Fibroblast of villous mesenchyme (primary cell): ENCODE data around the gene CXCR2. TPM values are rescaled to one million over a fixed set of nuclear protein-coding genes. Genes with fewer than 3 reads are reported as not detected.
"Not testable (repeated sequence)": the region's sequence is repeated elsewhere in the genome, so short reads cannot be mapped to it uniquely, and the experiment has no call there.

Source experiments
- DNase-seq: peaks from one replicate; pipeline ENCODE4 v3.0.0-alpha.2; 2010; ENCODE audit warnings: low read depth
- H3K4me3 ChIP-seq: 2 replicates; pipeline ENCODE4 v1.5.1; 2011; ENCODE audit warnings: low read depth, mild to moderate bottlenecking, low read length
- total RNA-seq: library from RNA; depleted of rRNA; stranded (reverse); fragments of >200 nt; gene quantifications from 2 replicates; pipeline ENCODE4 v1.2.3, GENCODE V29; 2012
- TF ChIP-seq, protein P1 (sequence below): IDR thresholded peaks from 2 replicates; pipeline ENCODE4 v1.5.1; 2012; ENCODE audit warnings: low read depth, mild to moderate bottlenecking, low read length; ENCODE audit not compliant: insufficient read depth

The CXCR2 gene
- total RNA-seq, 1 donor, result not detected

DNA sequence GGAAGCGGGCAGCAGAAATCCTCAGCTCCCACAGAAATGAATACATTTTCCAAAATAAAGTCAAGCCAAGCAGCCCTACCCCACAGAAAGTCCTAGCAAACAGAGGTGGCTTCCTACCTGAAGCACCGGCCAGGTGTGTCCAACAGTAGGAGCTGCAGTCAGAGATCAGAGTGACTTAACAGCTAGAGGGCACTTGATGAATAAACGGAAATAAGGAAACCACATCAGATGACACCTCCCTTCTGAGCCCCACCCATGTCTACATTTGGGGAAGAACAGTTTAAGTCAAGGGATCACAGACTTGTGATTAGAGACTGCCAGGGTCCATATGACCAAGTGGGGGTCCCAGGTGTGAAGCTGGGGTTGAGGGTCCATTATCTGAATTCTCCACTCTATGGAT is 41.0 kb downstream of the CXCR2 start, which contains the start of gene CXCR1:
Gene CXCR1 (minus strand): TSS at position 172 of the 400 bp plus-strand sequence. CDS start 1,751 bp downstream, outside the sequence.
- DNase-seq, result no peak
- no peak within 1 kb of the TSS for H3K4me3 ChIP-seq
- TF ChIP-seq, protein P1, sequence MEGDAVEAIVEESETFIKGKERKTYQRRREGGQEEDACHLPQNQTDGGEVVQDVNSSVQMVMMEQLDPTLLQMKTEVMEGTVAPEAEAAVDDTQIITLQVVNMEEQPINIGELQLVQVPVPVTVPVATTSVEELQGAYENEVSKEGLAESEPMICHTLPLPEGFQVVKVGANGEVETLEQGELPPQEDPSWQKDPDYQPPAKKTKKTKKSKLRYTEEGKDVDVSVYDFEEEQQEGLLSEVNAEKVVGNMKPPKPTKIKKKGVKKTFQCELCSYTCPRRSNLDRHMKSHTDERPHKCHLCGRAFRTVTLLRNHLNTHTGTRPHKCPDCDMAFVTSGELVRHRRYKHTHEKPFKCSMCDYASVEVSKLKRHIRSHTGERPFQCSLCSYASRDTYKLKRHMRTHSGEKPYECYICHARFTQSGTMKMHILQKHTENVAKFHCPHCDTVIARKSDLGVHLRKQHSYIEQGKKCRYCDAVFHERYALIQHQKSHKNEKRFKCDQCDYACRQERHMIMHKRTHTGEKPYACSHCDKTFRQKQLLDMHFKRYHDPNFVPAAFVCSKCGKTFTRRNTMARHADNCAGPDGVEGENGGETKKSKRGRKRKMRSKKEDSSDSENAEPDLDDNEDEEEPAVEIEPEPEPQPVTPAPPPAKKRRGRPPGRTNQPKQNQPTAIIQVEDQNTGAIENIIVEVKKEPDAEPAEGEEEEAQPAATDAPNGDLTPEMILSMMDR, result no peak

DNA sequence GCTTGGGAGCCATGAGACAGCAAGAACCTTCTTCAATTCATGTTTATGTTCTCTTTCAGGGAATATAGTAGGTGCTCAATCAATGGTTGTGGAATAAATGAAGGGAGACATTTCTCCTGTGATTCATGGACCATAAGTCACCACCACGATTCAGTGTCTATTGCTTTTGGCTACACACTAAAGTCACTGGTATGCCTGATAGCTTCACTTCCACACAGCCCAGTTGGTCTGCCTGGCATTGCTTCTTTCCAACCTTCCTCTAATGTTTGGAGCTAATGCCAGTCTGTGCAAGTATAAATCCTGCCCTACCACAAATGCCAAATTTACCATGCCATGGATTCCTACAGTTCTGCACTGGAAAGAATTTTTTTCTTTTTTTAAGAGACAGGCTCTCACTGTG is 42.2 kb downstream of the CXCR2 start:
- no peak for DNase-seq
- TF ChIP-seq, protein P1, result no peak
- H3K4me3 ChIP-seq, result no peak overlapping the region

DNA sequence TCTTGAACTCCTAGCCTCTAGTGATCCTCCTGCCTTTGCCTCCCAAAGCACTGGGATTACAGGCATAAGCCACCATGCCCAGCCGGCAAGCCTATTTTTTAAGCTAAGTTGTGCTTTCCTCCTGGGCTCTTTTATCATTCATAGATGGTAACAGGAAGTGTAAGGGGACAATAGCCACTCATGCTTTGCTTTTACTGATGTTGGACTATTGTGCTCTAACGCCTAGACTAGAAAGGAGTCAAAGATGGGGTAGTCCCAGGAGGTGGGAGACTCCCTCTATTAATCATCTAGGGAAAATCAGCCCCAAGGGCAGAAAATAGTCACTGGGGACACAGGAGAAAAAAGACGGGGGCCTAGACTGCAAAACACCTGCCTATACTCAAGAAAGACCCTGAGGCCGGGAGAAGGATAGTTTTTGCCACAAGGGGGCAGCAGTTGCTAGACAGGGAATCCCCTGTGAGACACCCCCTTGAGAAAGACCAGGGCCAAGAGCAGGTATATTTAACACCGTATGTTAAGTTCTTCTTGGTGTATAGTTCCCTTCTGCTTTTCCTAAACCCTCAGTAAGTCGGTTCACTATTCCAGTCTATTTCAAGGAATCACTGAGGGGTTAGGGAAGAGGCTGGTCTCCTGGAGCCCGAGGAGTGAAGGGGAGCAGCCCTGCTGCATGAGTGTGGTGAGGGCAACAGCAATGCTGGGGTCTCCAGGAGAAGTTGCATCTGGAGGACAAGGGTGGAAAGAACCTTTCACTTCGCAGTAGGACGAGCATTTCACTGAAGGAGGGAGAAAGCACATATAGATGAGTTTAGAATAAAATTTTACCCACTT is 43.0 kb downstream of the CXCR2 start:
- H3K4me3 ChIP-seq, result no peak overlapping the region
- TF ChIP-seq, protein P1, result peak; percentile 80
- DNase-seq, result peak; percentile 52

DNA sequence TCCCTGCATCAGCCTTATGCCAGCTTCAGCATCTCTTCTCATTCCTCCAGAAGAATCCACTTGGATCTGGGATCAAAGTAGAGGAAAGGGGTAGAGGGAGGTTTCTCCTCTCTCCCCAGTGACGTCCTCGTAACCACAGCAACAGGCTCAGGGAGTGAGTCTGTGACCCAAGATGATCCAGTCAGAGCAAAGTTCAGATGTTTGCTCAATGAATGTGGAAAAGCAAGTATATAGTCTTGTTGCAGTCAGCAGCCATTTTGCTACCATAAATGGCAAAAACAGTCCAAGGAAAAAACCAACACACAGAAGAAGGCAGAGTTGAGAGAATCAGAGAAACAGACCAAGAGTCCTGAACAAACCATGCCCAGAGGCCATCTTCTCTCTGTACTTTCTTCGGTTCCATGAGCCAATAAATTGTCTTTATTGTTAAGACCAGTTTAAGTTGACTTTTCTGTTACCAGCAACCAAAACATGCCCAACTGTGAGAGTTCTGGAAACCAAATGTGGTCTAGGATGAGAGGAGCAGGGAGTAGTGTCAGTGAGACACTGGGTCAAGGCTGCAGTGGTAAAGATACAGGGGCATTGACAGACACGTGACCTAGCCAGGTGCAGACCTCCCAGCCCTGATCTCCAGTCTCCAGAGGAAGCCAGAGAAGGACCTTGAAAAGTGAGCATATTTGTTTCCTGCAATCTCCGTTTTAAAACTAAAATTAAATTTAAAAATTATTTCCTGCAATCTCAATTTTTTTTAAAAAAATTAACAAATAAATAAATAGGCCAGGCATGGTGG is 44.1 kb downstream of the CXCR2 start:
- peak; percentile 44 for DNase-seq
- no peak overlapping the region for H3K4me3 ChIP-seq
- TF ChIP-seq, protein P1, result no peak

DNA sequence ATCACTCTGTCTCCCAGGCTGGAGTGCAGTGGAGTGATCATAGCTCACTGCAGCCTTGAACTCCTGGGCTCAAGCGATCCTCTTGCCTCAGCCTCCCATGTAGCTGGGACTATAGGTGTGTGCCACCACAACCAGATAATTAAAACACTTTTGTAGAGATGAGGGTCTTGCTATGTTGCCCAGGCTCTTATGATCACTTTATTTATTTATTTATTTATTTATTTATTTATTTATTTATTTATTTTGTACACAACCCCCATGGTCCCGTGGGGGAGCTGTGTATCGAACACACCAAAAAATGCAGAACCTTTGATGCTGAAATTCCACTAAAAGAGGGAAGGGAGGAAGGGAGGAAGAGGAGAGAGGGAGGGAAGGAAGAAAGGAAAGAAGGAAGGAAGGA is 45.9 kb downstream of the CXCR2 start:
- not testable (repeated sequence) for H3K4me3 ChIP-seq, DNase-seq

DNA sequence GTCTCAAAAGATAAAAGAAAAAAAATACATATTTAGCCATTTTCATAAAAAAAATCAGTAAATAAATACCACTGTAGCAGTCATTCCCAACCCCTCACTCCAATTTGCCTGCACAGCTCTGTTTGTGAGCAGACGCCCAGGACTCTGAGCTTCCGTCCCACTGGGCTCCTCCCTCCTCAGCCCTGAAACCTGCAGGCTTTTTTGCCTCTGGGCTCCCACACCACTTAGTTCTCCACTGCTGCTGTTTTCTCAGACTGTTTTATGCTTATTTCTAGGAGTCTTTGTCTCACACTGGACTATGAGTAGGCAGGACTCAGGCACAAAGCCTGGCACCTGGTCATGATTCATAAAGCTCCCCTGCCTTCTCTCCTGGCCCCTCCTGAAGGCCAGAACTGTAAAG is 47.0 kb downstream of the CXCR2 start:
- TF ChIP-seq, protein P1, result no peak
- DNase-seq, result no peak

DNA sequence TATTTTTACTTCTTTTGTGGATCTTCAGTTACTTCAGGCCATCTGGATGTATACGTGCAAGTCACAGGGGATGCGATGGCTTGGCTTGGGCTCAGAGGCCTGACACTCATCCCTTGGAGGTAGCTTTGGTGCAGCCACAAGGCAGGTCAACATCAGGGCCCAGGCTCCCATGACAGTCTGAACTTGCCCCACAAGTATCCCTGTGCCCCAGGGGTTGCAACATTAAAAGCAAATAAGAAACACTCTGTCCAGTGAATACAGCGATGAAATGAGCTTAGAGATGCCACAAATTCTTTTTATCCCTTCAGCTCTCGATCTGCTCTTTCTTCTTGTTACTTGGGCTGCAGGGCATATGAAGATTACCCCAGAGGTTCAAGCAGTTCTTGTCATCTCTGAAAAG is 54.0 kb downstream of the CXCR2 start:
- no peak overlapping the region for H3K4me3 ChIP-seq
- TF ChIP-seq, protein P1, result no peak
- no peak for DNase-seq

More for the DNA sequence above, 47.0 kb downstream of the CXCR2 start:
- H3K4me3 ChIP-seq, result no peak overlapping the region
